ENCODE results near the gene QDPR. TPM values are rescaled to one million over a fixed set of nuclear protein-coding genes. Genes with fewer than 3 reads are reported as not detected.

QDPR gene
- total RNA-seq, 2 experiments from 2014 or later, result 31.5 to 31.6 TPM

GRCh38 chr4:17512973-17513665, 1.2 kb upstream of the QDPR start:
- POLR2A ChIA-PET, result no interaction called here
- peaks cover 7% of the 10 kb centered on the region for H3K27me3 Mint-ChIP-seq
- peaks cover 15% of the 10 kb centered on the region for H3K36me3 Mint-ChIP-seq (ENCODE audit: low read depth)
- peak overlapping the region; percentile 90 for H3K4me3 Mint-ChIP-seq
- CTCF ChIA-PET, result interaction anchor here (1.0 to 1.8 kb wide), 3 partner anchors 32 to 40 kb away, joined by 3 to 7 read pairs (median 4); no protein-coding TSS in a partner anchor
- H3K4me1 Mint-ChIP-seq (ENCODE audit: low read depth), result peaks cover 28% of the 10 kb centered on the region
- intact Hi-C loops (cut with micrococcal nuclease), result no loop called here
- no peak for DNase-seq
- ATAC-seq, result no peak
- TF ChIP-seq CTCF (IDR thresholded peaks at IDR 0.05), result no peak
- no peaks in the 10 kb centered on the region for H3K9me3 Mint-ChIP-seq
- peak overlapping the region; percentile 81 for H3K27ac Mint-ChIP-seq

GRCh38 chr4:17511509-17511949, 361 bp downstream of the QDPR start:
- DNase-seq (peak; percentile 72), ATAC-seq (peak; percentile 71)
- H3K4me1 Mint-ChIP-seq (ENCODE audit: low read depth), result peaks cover 33% of the 10 kb centered on the region
- TF ChIP-seq CTCF (IDR thresholded peaks at IDR 0.05), result no peak
- ChIA-PET POLR2A (no interaction called here), CTCF (interaction anchor here (0.7 to 1.8 kb wide), 2 partner anchors 37 to 159 kb away, joined by 3 to 7 read pairs; no protein-coding TSS in a partner anchor)
- intact Hi-C loops (cut with micrococcal nuclease), result no loop called here
- H3K36me3 Mint-ChIP-seq (ENCODE audit: low read depth), result peaks cover 21% of the 10 kb centered on the region
- peaks cover 2% of the 10 kb centered on the region for H3K27me3 Mint-ChIP-seq
- H3K27ac Mint-ChIP-seq, result peak overlapping the region; percentile 91
- H3K4me3 Mint-ChIP-seq, result peak overlapping the region; percentile 90
- H3K9me3 Mint-ChIP-seq, result no peaks in the 10 kb centered on the region

DNA sequence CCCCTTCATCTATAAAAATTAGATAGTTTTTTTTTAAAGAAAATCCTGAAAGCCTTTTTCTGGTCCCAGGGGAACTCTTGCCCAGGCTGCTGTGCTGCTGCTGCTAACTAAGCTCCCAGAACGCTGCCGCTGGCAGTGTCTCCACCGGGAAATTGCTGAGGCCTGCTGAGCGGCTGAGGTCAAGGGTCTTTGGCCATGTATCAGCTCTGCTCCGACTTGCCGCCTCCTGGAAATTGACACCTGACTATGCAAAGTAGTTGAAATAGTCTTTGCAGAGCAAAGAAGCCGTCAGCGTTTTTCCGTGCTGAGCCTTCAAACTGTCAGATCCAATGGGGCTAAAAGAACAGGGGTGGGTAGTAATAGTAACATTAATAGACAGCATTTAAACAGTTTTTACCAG, 839 bp downstream of the QDPR start:
- intact Hi-C loops (cut with micrococcal nuclease), result no loop called here
- no peak for TF ChIP-seq CTCF (IDR thresholded peaks at IDR 0.05)
- H3K9me3 Mint-ChIP-seq, result no peaks in the 10 kb centered on the region
- ATAC-seq (no peak), DNase-seq (peak; percentile 10)
- CTCF ChIA-PET, result no interaction called here
- H3K27me3 Mint-ChIP-seq, result peaks cover under 1% of the 10 kb centered on the region
- POLR2A ChIA-PET, result interaction anchor here (1.3 kb wide), 1 partner anchor 12 kb away, joined by 5 read pairs; no protein-coding TSS in a partner anchor
- H3K27ac Mint-ChIP-seq, result peak overlapping the region; percentile 91
- H3K36me3 Mint-ChIP-seq (ENCODE audit: low read depth), result peaks cover 21% of the 10 kb centered on the region
- peaks cover 34% of the 10 kb centered on the region for H3K4me1 Mint-ChIP-seq (ENCODE audit: low read depth)
- peak overlapping the region; percentile 90 for H3K4me3 Mint-ChIP-seq

GRCh38 chr4:17510582-17510981, 1.3 kb downstream of the QDPR start:
- no peak for DNase-seq
- CTCF ChIA-PET, result interaction anchor here (0.7 kb wide), 1 partner anchor 142 kb away, joined by 3 read pairs; no protein-coding TSS in a partner anchor
- peak overlapping the region; percentile 90 for H3K4me3 Mint-ChIP-seq

More at GRCh38 chr4:17510582-17510981, 1.3 kb downstream of the QDPR start:
- Mint-ChIP-seq H3K9me3 (no peaks in the 10 kb centered on the region), H3K27ac (no peak overlapping the region), H3K4me1 (ENCODE audit: low read depth) (peaks cover 34% of the 10 kb centered on the region), H3K27me3 (no peaks in the 10 kb centered on the region), H3K36me3 (ENCODE audit: low read depth) (peaks cover 23% of the 10 kb centered on the region)
- no peak for ATAC-seq
- intact Hi-C loops (cut with micrococcal nuclease), result no loop called here
- no peak for TF ChIP-seq CTCF (IDR thresholded peaks at IDR 0.05)
- POLR2A ChIA-PET, result interaction anchor here (1.3 kb wide), 1 partner anchor 11 kb away, joined by 5 read pairs; no protein-coding TSS in a partner anchor

Measured in activated CD8-positive, alpha-beta T cell treated with anti-CD3 and anti-CD28 coated beads for 36 hours (primary cell).